Trophoblast cell (in vitro differentiated cells and primary cell): ENCODE measurements around the gene SEC61A1.

Source experiments
- DNase-seq, 2 donors: peaks; one replicate each; pipeline ENCODE4 v3.0.0-alpha.2; 2016
- H2AFZ ChIP-seq: 2 replicates; pipeline ENCODE4 v1.6.1; 2013; ENCODE audit warnings: low read length, moderate library complexity, mild to moderate bottlenecking; ENCODE audit not compliant: insufficient read depth, poor library complexity
- H2AK5ac ChIP-seq: 2 replicates; pipeline ENCODE4 v1.6.1; 2013; ENCODE audit warnings: mild to moderate bottlenecking, low read length
- H2BK120ac ChIP-seq: 2 replicates; pipeline ENCODE4 v1.6.1; 2013; ENCODE audit warnings: low read length, mild to moderate bottlenecking, moderate library complexity; ENCODE audit not compliant: insufficient read depth, poor library complexity
- H2BK12ac ChIP-seq: 2 replicates; pipeline ENCODE4 v1.6.1; 2013; ENCODE audit warnings: mild to moderate bottlenecking, low read length, moderate library complexity
- H2BK5ac ChIP-seq: 2 replicates; pipeline ENCODE4 v1.6.1; 2013; ENCODE audit warnings: low read length, low read depth, moderate library complexity, mild to moderate bottlenecking; ENCODE audit not compliant: poor library complexity
- H3K14ac ChIP-seq: 2 replicates; pipeline ENCODE4 v1.6.1; 2013; ENCODE audit warnings: mild to moderate bottlenecking, low read length
- H3K18ac ChIP-seq: 2 replicates; pipeline ENCODE4 v1.6.1; 2013; ENCODE audit warnings: mild to moderate bottlenecking, low read length
- H3K23ac ChIP-seq: 2 replicates; pipeline ENCODE4 v1.6.1; 2013; ENCODE audit warnings: low read length
- H3K27ac ChIP-seq: 2 replicates; pipeline ENCODE4 v1.5.1; 2013; ENCODE audit warnings: low read depth, mild to moderate bottlenecking, inconsistent platforms, low read length, moderate library complexity
- H3K27me3 ChIP-seq: 2 replicates; pipeline ENCODE4 v1.6.1; 2013; ENCODE audit warnings: inconsistent platforms, mild to moderate bottlenecking, low read length, moderate library complexity; ENCODE audit not compliant: insufficient read depth
- H3K36me3 ChIP-seq, 2 experiments: 1 replicate in 1 of 2; 2 replicates in 1 of 2; pipeline ENCODE4 v1.6.1; 2013; ENCODE audit warnings: low read length in 2 of 2, mild to moderate bottlenecking in 2 of 2, moderate library complexity in 1 of 2; ENCODE audit not compliant: insufficient read depth in 2 of 2, control insufficient read depth in 1 of 2
- H3K4ac ChIP-seq: 2 replicates; pipeline ENCODE4 v1.6.1; 2013; ENCODE audit warnings: low read depth, mild to moderate bottlenecking, low read length, moderate library complexity
- H3K4me1 ChIP-seq, 2 experiments: 1 replicate in 1 of 2; 2 replicates in 1 of 2; pipeline ENCODE4 v1.6.1; 2013; ENCODE audit warnings: low read length in 2 of 2, mild to moderate bottlenecking in 2 of 2, moderate library complexity in 1 of 2; ENCODE audit not compliant: insufficient read depth in 2 of 2, control insufficient read depth in 1 of 2
- H3K4me2 ChIP-seq: 2 replicates; pipeline ENCODE4 v1.6.1; 2013; ENCODE audit warnings: inconsistent platforms, mild to moderate bottlenecking, low read length, moderate library complexity
- H3K4me3 ChIP-seq: 2 replicates; pipeline ENCODE4 v1.5.1; 2013; ENCODE audit warnings: mild to moderate bottlenecking, low read depth, low read length, inconsistent platforms
- H3K79me1 ChIP-seq: one replicate; pipeline ENCODE4 v1.6.1; 2013; ENCODE audit warnings: low read length
- H3K79me2 ChIP-seq: 2 replicates; pipeline ENCODE4 v1.6.1; 2013; ENCODE audit warnings: low read length, mild to moderate bottlenecking; ENCODE audit not compliant: control insufficient read depth, insufficient read depth, poor library complexity
- H3K9ac ChIP-seq: 2 replicates; pipeline ENCODE4 v1.6.1; 2013; ENCODE audit warnings: mild to moderate bottlenecking, low read length
- H3K9me3 ChIP-seq: 2 replicates; pipeline ENCODE4 v1.6.1; 2013; ENCODE audit warnings: low read depth, mild to moderate bottlenecking, control low read depth, inconsistent platforms, low read length; ENCODE audit not compliant: insufficient read depth
- H4K12ac ChIP-seq: 2 replicates; pipeline ENCODE4 v1.6.1; 2013; ENCODE audit warnings: low read depth, mild to moderate bottlenecking, low read length, moderate library complexity
- H4K8ac ChIP-seq: 2 replicates; pipeline ENCODE4 v1.6.1; 2013; ENCODE audit warnings: low read depth, mild to moderate bottlenecking, low read length, moderate library complexity
- H4K91ac ChIP-seq: one replicate; pipeline ENCODE4 v1.6.1; 2013; ENCODE audit warnings: low read depth, mild to moderate bottlenecking, low read length, moderate library complexity
- WGBS: extraction: QIAGEN DNeasy Blood & Tissue Kit; methylation state at CpG from one replicate; pipeline ENCODE4 v1.1.7; 2013; ENCODE audit warnings: missing lambda C conversion rate; ENCODE audit not compliant: insufficient read length, insufficient coverage; ENCODE audit errors: extremely low coverage; 5-methylcytosine and 5-hydroxymethylcytosine counted together

SEC61A1 gene

GRCh38 chr3:128078322-128078721, 26.1 kb downstream of the SEC61A1 start:
- no CpG with 5 or more reads among the region's 5 CpGs for WGBS
- H3K4me2 ChIP-seq = no peak overlapping the region
- no peak overlapping the region for H2BK120ac ChIP-seq
- peaks cover 11 to 14% of the 10 kb centered on the region in 2 experiments for H3K4me1 ChIP-seq
- H3K18ac ChIP-seq = no peak overlapping the region
- no peak overlapping the region for H4K91ac ChIP-seq
- no peaks in the 10 kb centered on the region for H3K79me2 ChIP-seq
- no peak overlapping the region for H2AFZ ChIP-seq
- no peak overlapping the region for H4K8ac ChIP-seq
- H3K4me3 ChIP-seq = no peak overlapping the region
- no peak overlapping the region for H2AK5ac ChIP-seq
- H3K9ac ChIP-seq = no peak overlapping the region
- no peaks in the 10 kb centered on the region for H3K9me3 ChIP-seq
- H3K14ac ChIP-seq = no peak overlapping the region
- H3K23ac ChIP-seq = no peak overlapping the region
- no peaks in the 10 kb centered on the region for H3K79me1 ChIP-seq
- peaks cover 11% of the 10 kb centered on the region for H3K27me3 ChIP-seq
- H4K12ac ChIP-seq = no peak overlapping the region
- H3K27ac ChIP-seq = no peak overlapping the region
- H3K4ac ChIP-seq = no peak overlapping the region
- H3K36me3 ChIP-seq = peaks cover 16 to 29% of the 10 kb centered on the region in 2 experiments
- no peak overlapping the region for H2BK12ac ChIP-seq
- no peak overlapping the region for H2BK5ac ChIP-seq
- no peak for DNase-seq

- no peak overlapping the region for H4K8ac ChIP-seq
These were observed 26.6 kb downstream of the SEC61A1 start for GRCh38 chr3:128078875-128079274.

GRCh38 chr3:128079823-128080222, 27.6 kb downstream of the SEC61A1 start:
- Histone ChIP-seq H2BK5ac (no peak overlapping the region), H3K4me2 (no peak overlapping the region), H4K12ac (no peak overlapping the region), H3K36me3 (peaks cover 16 to 33% of the 10 kb centered on the region in 2 experiments), H3K27ac (no peak overlapping the region), H3K14ac (no peak overlapping the region), H2AK5ac (no peak overlapping the region), H3K18ac (no peak overlapping the region), H3K4ac (no peak overlapping the region), H2BK120ac (no peak overlapping the region), H4K8ac (no peak overlapping the region), H3K23ac (no peak overlapping the region), H2BK12ac (no peak overlapping the region), H3K27me3 (peaks cover 11% of the 10 kb centered on the region), H4K91ac (no peak overlapping the region), H3K79me1 (no peaks in the 10 kb centered on the region), H3K4me3 (no peak overlapping the region), H3K79me2 (no peaks in the 10 kb centered on the region), H2AFZ (no peak overlapping the region), H3K9me3 (no peaks in the 10 kb centered on the region), H3K9ac (no peak overlapping the region), H3K4me1 (peaks cover 11 to 14% of the 10 kb centered on the region in 2 experiments)
- DNase-seq = no peak
- WGBS = no CpG with 5 or more reads among the region's 9 CpGs

More at GRCh38 chr3:128078875-128079274, 26.6 kb downstream of the SEC61A1 start:
- no peak overlapping the region for H3K4me3 ChIP-seq
- H3K18ac ChIP-seq = no peak overlapping the region
- H2BK12ac ChIP-seq = no peak overlapping the region
- no peak for DNase-seq
- H3K4me1 ChIP-seq = peaks cover 11 to 14% of the 10 kb centered on the region in 2 experiments
- no peaks in the 10 kb centered on the region for H3K9me3 ChIP-seq
- no peak overlapping the region for H3K14ac ChIP-seq
- no peak overlapping the region for H2AFZ ChIP-seq
- no peak overlapping the region for H2BK5ac ChIP-seq
- H3K4ac ChIP-seq = no peak overlapping the region
- no peak overlapping the region for H3K4me2 ChIP-seq
- no peak overlapping the region for H3K9ac ChIP-seq
- no peak overlapping the region for H3K27ac ChIP-seq
- no peaks in the 10 kb centered on the region for H3K79me1 ChIP-seq
- H3K79me2 ChIP-seq = no peaks in the 10 kb centered on the region
- no peak overlapping the region for H4K91ac ChIP-seq
- no peak overlapping the region for H3K23ac ChIP-seq
- no peak overlapping the region for H2AK5ac ChIP-seq
- no peak overlapping the region for H4K12ac ChIP-seq
- whole genome bisulfite sequencing = no CpG with 5 or more reads among the region's 8 CpGs
- peaks cover 16 to 30% of the 10 kb centered on the region in 2 experiments for H3K36me3 ChIP-seq
- H3K27me3 ChIP-seq = peaks cover 11% of the 10 kb centered on the region
- no peak overlapping the region for H2BK120ac ChIP-seq

GRCh38 chr3:128080323-128081080, 28.3 kb downstream of the SEC61A1 start:
- H3K4me3 ChIP-seq = no peak overlapping the region
- H3K4me2 ChIP-seq = no peak overlapping the region
- H2BK120ac ChIP-seq = no peak overlapping the region
- H4K91ac ChIP-seq = no peak overlapping the region
- no peak overlapping the region for H3K14ac ChIP-seq
- no peak overlapping the region for H4K8ac ChIP-seq
- H3K79me1 ChIP-seq = no peaks in the 10 kb centered on the region
- H2BK5ac ChIP-seq = no peak overlapping the region
- no peak overlapping the region for H3K9ac ChIP-seq
- no peak overlapping the region for H3K27ac ChIP-seq
- H3K4me1 ChIP-seq = peaks cover 11 to 14% of the 10 kb centered on the region in 2 experiments
- no CpG with 5 or more reads among the region's 6 CpGs for WGBS
- no peak overlapping the region for H2BK12ac ChIP-seq
- H3K23ac ChIP-seq = no peak overlapping the region
- no peak for DNase-seq
- H3K36me3 ChIP-seq = peaks cover 16 to 38% of the 10 kb centered on the region in 2 experiments
- H2AFZ ChIP-seq = no peak overlapping the region
- no peak overlapping the region for H2AK5ac ChIP-seq
- H3K9me3 ChIP-seq = no peaks in the 10 kb centered on the region
- H4K12ac ChIP-seq = no peak overlapping the region
- no peak overlapping the region for H3K4ac ChIP-seq
- no peaks in the 10 kb centered on the region for H3K79me2 ChIP-seq
- H3K18ac ChIP-seq = no peak overlapping the region
- H3K27me3 ChIP-seq = peaks cover 11% of the 10 kb centered on the region
